GM21529 (cell line): ENCODE measurements around the gene MYO1G.

ENCODE experiments used
- ATAC-seq: cut with Tn5 transposase; IDR thresholded peaks from one replicate; pipeline ENCODE4 v1.9.1; 2021; ENCODE audit not compliant: unreplicated experiment

Gene MYO1G

GRCh38 chr7:44967571-44968446 lies 11.0 kb downstream of the MYO1G start:
- no peak for ATAC-seq

- no peak for ATAC-seq
These were observed 11.9 kb downstream of the MYO1G start for GRCh38 chr7:44966731-44967538.

- ATAC-seq, result no peak
These were observed 12.7 kb downstream of the MYO1G start for GRCh38 chr7:44965937-44966730.

GRCh38 chr7:44965441-44965903 lies 13.3 kb downstream of the MYO1G start:
- no peak for ATAC-seq

- ATAC-seq, result no peak
These were observed 13.9 kb downstream of the MYO1G start for GRCh38 chr7:44964831-44965440.

- ATAC-seq, result no peak
These were observed 14.4 kb downstream of the MYO1G start for GRCh38 chr7:44964384-44964830.

- no peak for ATAC-seq
These were observed 15.2 kb downstream of the MYO1G start for GRCh38 chr7:44963364-44964290.

- no peak for ATAC-seq
These were observed 16.1 kb downstream of the MYO1G start for GRCh38 chr7:44962483-44963251.

GRCh38 chr7:44961844-44962482 lies 16.9 kb downstream of the MYO1G start:
- no peak for ATAC-seq

DNA sequence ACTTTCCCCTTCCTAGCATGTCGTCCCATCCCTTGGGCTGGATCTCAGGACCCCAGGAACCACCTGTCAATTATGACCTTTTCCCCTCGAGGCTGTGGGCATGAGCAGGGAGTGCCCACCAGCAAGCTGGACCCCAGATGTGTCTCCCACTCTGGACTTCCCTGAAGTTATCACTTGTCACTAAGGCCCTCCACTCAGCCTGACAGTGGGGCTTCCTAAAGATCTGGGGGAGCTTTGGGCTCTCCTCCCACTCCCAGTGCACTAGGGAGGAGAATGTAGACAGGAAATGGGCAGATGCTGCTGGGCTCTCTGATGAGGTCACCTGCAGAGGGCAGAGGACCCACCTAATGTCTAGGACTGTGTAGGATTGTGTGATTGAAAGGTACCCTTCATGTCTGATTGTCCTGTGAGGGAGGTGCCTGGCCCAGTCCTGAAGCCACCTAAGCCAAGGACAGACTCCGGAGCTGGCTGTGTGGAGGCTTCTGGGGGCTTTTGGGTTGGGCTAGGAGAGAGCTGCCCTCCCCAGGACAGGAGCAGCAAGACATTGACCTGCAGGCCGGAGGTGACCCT lies 18.7 kb downstream of the MYO1G start:
- ATAC-seq, result no peak

GRCh38 chr7:44959433-44959951 lies 19.3 kb downstream of the MYO1G start:
- no peak for ATAC-seq

DNA sequence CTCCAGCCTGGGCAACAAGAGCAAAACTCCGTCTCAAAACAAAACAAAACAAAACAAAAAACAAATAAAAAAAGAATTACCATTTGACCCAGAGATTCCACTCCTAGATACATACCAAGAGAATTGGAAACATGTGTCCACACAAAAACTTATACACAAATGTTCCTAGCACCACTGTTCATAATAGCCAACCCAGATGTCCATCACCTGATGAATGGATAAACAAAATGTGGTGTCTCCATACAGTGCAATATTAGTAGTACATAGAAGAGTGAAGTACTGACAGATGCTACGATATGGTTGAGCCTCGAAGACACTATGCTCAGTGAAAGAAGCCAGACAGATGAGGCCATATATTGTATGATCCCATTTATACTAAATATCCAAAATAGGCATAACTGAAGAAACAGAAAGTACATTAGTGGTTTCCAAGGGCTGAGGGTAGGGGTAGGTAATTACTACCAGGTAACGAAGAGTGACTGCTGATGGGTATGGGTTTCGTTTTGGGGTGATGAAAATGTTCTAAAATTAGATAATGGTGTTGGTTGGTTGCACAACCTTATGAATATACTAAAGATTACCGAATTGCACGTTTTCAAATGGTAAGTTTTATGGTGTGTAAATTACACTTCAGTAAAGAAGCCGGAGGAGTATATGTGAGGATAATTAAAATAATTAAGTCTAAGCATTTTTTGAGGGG lies 20.0 kb downstream of the MYO1G start:
- no peak for ATAC-seq

DNA sequence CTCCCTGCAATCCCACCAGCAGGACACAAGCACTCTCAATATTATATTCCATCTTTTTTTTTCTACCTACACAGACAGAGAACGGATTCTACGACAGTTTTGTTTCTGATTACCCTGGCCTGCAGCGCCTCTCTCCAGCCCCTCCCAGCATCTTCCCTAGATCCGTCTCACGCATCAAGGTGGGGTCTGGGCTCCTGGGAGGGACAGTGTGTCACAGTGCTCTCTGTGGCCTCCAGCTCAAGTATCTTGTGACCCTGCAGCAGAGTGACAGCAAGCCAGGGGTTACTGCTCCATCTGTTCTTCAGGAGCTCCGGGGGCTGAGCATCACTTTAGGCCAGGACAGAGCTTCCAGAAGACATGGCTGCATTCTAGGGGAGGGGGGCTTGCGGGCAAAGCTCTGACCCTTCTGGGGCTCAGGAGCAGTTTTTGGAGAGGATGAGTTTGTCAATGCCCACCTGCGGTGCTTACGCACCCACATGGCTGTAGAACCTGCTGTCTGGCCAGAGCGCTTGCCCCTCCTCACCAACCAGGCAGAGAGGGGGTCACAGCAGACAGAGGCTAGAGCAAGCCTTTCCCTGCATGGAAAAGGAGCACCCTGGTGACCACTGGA lies 22.6 kb downstream of the MYO1G start:
- ATAC-seq, result no peak

GRCh38 chr7:44955733-44956132 lies 23.1 kb downstream of the MYO1G start:
- ATAC-seq, result no peak

DNA sequence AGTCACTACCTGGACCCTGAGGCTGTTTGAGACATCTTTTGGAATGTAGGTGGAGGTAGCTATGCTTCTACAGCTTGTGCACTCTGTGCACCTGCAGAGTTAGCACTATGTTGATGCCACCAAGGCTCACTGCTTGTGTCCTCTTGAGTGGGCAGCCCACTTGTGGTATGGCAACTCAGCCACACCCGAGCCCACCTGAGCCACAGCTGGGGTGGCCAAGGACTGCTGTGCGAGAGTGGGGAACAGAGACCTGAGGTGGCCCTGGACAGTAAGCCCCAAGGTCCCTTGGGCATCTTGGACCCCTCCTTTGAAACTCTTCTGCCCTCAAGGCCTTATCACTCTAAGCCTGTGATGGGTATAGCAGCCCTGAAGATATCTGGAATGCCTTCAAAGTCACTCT lies 25.7 kb downstream of the MYO1G start:
- ATAC-seq, result no peak

DNA sequence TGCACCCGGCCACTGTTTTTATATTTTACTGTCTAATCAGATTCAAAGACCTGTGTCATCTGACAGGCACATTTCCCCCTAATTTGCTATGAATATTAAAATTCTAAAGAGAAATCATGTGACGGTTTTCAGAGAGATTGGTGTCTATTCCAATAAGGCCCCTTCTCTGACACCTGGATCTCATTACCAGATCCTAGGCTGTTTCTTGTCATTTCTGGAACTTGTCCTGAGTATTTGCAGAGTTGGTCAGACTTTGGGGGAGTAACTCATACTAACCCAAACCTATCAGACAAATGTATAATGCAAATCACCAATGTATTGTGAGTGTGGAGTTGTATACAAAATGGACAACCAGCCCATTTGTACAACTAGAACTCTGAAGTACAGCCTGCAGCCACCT lies 29.5 kb downstream of the MYO1G start:
- ATAC-seq, result no peak

GRCh38 chr7:44945479-44945878 lies 33.3 kb downstream of the MYO1G start:
- no peak for ATAC-seq
